GM03348 (cell line): ENCODE results near the gene ZFTA.
"Not testable (repeated sequence)": the region's sequence is repeated elsewhere in the genome, so short reads cannot be mapped to it uniquely, and the experiment has no call there.

Experiments used
- DNase-seq: peaks from one replicate; pipeline ENCODE4 v3.0.0; 2012; ENCODE audit warnings: low spot score

Gene ZFTA

GRCh38 chr11:63768237-63769041 lies at the start of gene ZFTA:
ZFTA (minus strand) TSS chr11:63768775; CDS start chr11:63768622, 153 bp downstream.
- DNase-seq: peak; percentile 93

DNA sequence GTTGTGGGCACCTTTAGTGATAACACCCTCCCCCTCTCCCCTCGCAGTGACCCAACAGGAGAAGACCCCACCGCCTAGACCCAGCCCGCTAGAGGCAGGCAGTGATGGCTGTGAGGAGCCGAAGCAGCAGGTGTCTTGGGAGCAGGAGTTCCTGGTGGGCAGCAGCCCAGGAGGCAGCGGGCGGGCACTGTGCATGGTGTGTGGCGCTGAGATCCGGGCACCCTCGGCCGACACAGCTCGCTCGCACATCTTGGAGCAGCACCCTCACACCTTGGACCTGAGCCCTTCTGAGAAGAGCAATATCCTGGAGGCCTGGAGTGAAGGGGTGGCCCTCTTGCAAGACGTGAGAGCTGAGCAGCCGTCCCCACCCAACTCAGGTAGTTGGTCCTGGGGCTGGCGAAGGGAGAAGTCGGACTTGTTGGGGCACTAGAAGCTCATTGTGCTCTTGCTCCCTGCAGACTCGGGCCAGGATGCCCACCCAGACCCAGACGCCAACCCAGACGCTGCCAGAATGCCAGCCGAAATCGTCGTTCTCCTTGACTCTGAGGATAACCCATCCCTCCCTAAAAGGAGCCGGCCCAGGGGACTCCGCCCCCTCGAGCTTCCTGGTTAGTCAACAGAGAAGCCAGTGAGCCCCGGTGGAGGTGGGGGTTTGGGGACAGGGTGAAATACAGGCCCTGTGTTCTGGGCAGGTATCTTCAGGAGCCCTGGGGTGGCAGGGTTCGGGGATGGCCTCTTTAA lies 49.4 kb upstream of the ZFTA start:
- no peak for DNase-seq

DNA sequence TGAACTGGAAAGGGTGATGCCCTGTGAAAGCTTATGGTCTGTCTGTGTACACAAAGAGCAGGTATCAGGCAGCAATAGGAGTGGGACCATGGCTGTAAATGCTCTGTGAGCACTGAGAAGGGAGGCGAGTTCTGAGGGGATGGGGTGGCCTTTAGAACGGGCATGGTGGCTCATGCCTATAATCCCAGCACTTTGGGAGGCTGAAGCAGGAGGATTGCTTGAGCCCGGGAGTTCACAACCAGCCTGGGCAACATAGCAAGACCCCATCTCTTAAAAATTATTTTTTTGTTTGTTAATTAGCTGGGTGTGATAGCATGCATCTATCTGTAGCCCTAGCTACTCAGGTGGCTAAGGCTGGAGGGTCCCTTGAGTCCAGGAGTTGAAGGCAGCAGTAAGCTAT lies 48.2 kb upstream of the ZFTA start:
- DNase-seq: no peak

GRCh38 chr11:63816166-63816565 lies 47.6 kb upstream of the ZFTA start:
- DNase-seq: no peak

DNA sequence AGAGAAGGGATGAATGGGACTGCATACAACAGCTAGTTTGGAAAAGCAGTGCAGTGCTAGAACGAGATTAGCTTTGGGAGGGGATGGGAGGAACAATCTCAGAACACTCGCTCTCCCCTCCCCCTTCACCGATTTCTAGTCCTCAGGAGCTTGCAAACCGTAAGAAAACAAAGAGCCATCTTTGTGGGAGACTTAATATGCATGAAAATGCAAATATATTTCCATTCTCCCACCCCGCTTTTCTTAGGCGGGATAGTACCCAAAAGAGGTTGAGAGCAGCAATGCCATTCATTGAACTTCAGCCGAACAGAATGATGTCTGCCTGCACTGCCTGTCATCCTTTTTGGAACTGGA lies 45.8 kb upstream of the ZFTA start:
- DNase-seq: peak; percentile 34

DNA sequence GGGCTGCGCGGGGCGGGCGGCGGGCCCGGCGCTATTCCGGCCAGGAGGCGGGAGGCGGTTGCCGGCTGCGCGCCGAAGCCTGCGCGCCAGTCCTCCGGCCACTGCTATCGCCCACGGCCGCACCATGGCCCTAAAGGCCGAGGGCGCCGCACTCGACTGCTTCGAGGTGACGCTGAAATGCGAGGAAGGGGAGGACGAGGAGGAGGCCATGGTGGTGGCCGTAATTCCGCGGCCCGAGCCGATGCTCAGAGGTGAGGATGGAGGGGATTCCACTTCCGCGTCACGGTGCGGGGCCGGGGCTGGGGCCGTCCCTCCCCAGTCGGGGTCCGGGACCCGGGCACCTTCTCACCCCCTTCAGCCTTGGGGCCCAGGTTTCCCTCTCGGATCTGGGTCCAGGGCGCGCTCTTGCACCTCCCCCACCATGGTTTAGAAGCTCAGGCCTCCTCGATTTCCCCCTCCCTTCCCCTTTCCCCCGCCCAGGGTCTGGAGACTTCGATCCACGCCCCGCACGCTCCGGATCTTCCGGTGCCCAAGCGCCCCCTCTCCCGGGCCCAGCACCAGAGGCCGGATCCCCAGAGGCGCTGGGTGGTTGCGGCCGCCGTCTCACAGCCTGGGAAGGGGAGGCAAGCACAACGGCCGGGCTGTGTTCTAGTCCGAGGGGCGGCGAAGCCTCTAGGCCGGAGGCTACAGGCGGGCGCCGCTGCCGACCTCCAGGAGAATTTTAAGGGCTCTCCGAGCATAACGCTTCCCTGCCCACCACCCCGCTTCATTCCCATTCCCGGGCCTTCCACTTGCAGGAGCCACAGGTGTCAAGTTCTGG lies 45.2 kb upstream of the ZFTA start:
- peak; percentile 77 for DNase-seq

DNA sequence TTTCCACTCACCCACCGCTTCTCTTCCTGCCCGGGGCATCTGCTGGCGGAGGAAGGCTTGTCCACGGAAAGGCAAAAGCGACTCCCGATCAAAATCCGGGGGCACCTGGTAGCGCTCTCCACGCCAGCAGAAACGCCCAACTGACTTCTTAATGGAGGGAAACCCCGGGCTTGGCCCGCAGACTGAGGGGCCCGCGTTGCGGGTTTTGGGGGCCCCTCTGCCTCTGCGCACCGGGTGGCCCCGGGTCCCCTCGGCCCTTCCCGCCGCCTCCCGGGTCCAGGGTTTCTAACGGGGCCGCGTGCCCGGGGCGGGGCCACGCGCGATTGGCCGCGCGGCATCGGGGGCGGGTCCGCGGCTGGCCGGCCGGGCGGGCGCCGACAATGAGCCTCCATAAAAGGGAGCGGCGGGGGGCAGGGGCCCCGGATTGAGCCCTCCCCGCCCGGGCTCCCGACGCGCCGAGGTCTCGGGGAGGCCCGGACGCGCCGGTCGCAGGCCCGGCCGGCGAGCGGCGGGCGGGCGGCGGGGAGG lies 44.5 kb upstream of the ZFTA start, which contains the start of gene SPINDOC:
Gene SPINDOC, plus strand, starts transcription at position 422 of the 528 bp plus-strand sequence. CDS start 231 bp downstream, outside the sequence.
- DNase-seq: peak; percentile 98

DNA sequence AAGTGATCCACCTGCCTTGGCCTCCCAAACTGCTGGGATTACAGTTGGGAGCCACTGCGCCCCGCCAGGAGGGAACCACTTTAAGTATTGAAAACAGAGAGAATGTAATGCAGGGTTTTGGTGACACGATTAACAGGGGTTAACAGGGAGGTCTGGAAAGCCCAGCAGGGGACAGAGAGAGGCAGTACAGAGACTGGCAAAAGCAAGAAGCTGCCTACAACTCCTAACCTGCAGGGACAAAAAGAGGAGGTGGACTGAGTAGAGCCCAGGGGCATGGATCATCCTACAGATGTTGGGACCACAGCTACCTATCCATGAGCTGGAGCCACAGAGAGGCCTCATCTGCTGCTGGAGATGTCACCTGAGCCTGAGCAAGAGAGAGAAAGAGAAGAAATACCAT lies 42.9 kb upstream of the ZFTA start:
- DNase-seq: no peak

- not testable (repeated sequence) for DNase-seq
Observed at GRCh38 chr11:63810383-63810782, 41.8 kb upstream of the ZFTA start.

DNA sequence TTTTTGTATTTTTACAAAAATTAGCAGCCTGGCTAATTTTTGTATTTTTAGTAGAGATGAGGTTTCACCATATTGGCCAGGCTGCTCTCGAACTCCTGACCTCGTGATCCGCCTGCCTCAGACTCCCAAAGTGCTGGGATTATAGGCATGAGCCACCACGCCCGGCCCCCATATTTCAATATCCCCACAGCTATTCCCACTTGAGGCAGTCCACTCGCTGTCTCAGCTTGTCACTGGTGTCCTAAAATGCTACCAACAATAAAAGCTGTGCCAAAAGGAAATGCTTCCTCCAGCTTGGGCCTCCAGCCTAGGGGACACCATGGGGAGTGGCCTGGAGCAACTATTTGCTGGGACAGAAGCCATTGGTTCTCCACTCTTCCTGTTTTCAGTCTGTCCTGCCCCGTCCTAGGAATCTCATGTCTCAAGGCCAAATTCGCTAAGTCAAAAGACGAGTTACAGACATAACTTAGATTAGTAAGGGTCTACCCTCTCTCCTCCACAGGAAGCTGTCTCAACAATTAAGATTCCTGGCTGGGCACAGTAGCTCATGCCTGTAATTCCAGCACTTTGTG lies 37.4 kb upstream of the ZFTA start:
- DNase-seq: no peak

DNA sequence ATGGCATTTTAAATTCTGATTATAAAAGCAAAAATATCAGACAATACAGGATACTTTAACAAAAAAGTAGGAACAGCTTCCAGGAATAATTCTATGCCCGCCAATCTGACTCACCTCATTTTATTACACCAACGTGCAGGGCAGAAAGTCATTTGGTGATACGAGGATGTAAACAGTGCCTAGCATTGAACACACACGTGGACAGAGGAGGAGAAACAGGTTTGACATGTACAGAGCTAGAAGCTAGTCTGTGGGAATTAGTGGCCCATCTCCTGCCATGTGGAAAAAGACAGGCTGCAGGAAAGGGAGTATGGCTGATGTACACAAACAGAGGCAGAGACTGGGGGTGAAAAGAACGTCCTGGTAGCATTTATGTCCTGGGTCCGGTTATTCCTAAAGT lies 35.7 kb upstream of the ZFTA start:
- no peak for DNase-seq

DNA sequence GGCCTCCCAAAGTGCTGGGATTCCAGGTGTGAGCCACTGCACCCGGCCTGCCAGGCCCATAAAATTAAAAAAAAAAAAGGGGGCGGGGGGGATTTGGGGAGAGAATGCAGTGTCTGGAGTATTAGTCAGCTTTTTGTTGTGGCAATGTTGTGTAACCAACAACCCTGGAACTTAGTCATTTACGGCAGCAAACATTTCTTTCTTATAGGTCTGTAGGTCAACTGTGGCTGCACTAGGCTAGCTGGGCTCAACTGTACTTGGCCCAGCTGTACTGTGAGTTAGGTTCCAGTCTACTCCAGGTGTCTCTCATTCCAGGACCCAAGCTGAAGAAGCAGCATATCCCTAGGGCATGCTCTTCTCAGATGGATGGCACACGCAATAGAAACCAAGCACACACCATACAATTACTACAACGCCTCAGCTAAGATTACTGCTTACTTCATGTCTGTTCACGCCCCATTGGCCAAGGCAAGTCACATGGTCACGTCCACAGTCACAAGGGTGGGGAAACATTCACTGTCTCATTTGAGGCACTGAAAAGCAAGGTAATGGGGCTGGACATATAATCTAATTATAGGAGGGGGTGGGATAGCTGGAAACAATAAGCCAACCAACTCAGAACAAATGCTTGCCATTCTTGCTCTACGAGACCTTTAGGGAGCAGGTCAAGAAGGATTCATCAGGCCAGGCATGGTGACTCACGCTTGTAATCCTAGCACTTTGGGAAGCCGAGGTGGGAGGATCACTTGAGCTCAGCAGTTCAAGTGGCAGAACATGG lies 34.3 kb upstream of the ZFTA start:
- peak; percentile 37 for DNase-seq

DNA sequence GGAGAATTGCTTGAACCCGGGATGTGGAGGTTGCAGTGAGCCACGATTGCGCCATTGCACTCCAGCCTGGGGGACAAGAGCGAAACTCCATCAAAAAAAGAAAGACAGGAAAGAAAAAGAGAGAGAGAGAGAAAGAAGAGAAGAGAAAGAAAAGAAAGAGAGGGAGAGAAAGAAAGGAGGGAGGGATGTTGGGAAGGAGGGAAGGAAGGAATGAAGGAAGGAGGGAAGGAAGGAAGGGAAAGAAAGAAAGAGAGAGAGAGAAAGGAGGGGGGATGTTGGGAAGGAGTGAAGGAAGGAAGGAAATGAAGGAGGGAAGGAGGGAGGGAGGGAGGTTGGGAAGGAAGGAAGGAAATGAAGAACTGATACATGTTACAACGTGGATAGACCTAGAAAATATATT lies 32.3 kb upstream of the ZFTA start:
- no peak for DNase-seq

GRCh38 chr11:63795066-63795465 lies 26.5 kb upstream of the ZFTA start:
- DNase-seq: no peak

GRCh38 chr11:63793161-63793560 lies 24.6 kb upstream of the ZFTA start:
- DNase-seq: peak; percentile 2

DNA sequence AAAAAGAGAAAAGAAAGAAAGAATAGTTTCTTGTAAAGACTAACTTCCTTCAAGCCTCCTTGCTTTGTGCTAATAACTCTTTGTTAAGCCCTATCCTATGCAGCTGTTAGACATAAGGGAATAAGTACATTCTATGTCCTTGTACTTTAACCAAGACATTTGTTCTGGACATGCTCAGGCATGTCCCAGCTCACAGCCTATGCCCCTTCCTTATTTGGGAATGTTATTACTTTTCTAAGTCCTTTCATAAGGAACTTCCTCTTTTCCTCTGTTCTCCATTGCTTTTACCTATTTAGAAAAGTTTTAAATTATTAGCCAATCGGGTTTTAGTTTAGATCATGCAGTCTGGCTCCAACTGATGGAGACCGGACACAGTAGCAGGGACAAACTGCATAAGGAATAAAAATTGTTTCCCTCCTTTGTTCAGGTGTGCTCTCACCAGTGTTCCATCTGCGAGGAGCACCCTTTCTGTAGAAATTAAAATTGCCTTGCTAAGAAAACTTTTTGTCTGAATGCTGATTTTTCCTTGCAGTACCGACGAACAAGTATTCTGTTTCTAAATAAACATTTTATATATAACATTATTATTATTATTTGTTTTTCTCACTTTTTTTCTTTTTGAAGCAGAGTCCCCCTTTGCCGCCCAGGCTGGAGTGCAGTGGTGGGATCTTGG lies 23.1 kb upstream of the ZFTA start:
- no peak for DNase-seq

- no peak for DNase-seq
Observed at GRCh38 chr11:63785823-63786222, 17.2 kb upstream of the ZFTA start.

DNA sequence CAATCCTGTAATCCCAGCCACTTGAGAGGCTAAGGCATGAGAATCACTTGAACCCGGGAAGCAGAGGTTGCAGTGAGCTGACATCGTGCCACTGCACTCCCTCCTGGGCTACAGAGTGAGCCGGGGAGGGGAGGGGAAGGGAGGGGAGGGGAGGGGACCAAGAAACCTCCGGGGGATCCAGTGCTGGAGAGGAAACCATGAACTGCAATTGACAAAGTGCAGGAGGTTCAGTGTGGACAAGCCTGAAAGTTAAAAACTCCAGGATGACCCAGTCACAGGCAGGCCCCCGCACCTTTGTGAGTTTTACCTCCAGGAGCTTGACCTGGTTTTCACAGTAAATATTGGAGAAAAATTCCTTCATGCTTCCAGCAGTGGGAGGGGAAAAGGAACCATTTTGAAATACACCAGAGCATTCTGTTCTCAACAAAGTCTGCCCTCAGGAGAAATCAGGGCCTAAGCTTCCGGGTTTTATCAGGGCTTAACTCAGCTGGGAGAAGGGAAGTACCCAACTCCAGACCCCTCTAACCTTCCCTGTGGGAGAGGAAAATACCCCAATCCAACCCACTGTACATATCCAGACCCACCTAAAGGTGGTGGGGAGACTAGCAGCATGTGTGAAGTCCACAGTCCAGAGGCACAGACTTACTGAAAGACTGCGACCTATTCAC lies 15.5 kb upstream of the ZFTA start:
- peak; percentile 1 for DNase-seq

- DNase-seq: no peak
Observed at GRCh38 chr11:63782749-63783148, 14.2 kb upstream of the ZFTA start.

DNA sequence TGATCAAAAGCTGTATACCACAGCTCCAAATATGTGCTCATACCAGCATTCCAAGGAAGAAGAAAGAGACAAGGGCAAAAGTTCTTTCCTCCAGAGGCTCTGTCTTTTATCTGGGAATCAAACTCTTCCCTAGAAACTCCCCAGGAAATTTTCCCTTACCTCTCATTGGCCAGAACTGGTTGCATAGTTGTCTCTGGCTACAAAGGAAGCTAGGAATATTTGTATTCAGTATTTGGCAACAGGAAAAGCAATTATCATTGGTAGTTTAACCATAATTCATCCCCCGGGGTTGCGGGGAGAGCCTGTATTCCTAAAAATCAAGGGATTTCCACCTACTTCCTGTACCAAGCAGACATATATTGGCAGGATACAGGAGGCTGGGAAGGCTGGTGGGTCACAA lies 10.5 kb upstream of the ZFTA start:
- DNase-seq: peak; percentile 31
